SK-N-SH (cell line): ENCODE data around the gene DBH. TPM values are rescaled to one million over a fixed set of nuclear protein-coding genes. Genes with fewer than 3 reads are reported as not detected.

ENCODE experiments used
- CTCF ChIA-PET: fragments of 300-600, 350-600 bp; formaldehyde crosslinking; extraction: SDS; loops from one replicate; lab custom pipeline; 2021; lab: Yijun Ruan, JAX
- POLR2A ChIA-PET: fragments of 350-600 bp; sonication (Branson Sonifier 250); formaldehyde crosslinking; extraction: SDS; loops from one replicate; lab custom pipeline; 2020; ENCODE audit warnings: antibody characterized with exemption, inconsistent platforms; lab: Yijun Ruan, JAX
- DNase-seq: peaks from one replicate; pipeline ENCODE4 v3.0.0; 2012
- H2AFZ ChIP-seq: fragments of 200-600 bp; sonication (generic); 2 replicates; pipeline ENCODE4 v1.8.1; 2016; ENCODE audit warnings: antibody characterized with exemption, mild to moderate bottlenecking, low read depth
- H3F3A ChIP-seq: fragments of 200-600 bp; sonication (generic); replicated peaks from 2 replicates; pipeline ENCODE3; 2016; ENCODE audit warnings: antibody characterized with exemption, mild to moderate bottlenecking; ENCODE audit not compliant: insufficient read depth
- H3K27ac ChIP-seq, 2 experiments: fragments of 200-500 bp in 1 of 2; fragments of 200-600 bp in 1 of 2; sonication (Bioruptor generic) in 1 of 2; sonication (generic), shearing (Covaris generic) in 1 of 2; 2 replicates each; pipeline versions ENCODE4 v1.5.1 to v1.6.1; 2014 to 2016; ENCODE audit warnings: low read depth in 2 of 2, inconsistent platforms in 1 of 2, low read length in 1 of 2, mild to moderate bottlenecking in 1 of 2, mixed read lengths in 1 of 2
- H3K27me3 ChIP-seq: fragments of 200-600 bp; sonication (generic), shearing (Covaris generic); 2 replicates; pipeline ENCODE4 v1.6.1; 2016; ENCODE audit warnings: mixed run types; ENCODE audit not compliant: insufficient read depth
- H3K36me3 ChIP-seq, 2 experiments: fragments of 200-500 bp in 1 of 2; fragments of 200-600 bp in 1 of 2; sonication (Bioruptor generic) in 1 of 2; sonication (generic) in 1 of 2; replicated peaks in 1 of 2; 2 replicates each; pipeline versions ENCODE3 to v1.5.1; 2014 to 2016; ENCODE audit warnings: low read length in 1 of 2, mild to moderate bottlenecking in 1 of 2; ENCODE audit not compliant: insufficient read depth in 2 of 2, control insufficient read depth in 1 of 2
- H3K4me1 ChIP-seq, 2 experiments: fragments of 200-500 bp in 1 of 2; fragments of 200-600 bp in 1 of 2; sonication (Bioruptor generic) in 1 of 2; sonication (generic), shearing (Covaris generic) in 1 of 2; 2 replicates each; pipeline versions ENCODE4 v1.5.1 to v1.6.1; 2014 to 2016; ENCODE audit warnings: low read depth in 1 of 2, low read length in 1 of 2, mixed run types in 1 of 2; ENCODE audit not compliant: insufficient read depth in 2 of 2, control insufficient read depth in 1 of 2
- H3K4me2 ChIP-seq: fragments of 200-600 bp; sonication (generic), shearing (Covaris generic); 2 replicates; pipeline ENCODE4 v1.6.1; 2017; ENCODE audit warnings: mixed run types
- H3K4me3 ChIP-seq, 2 experiments: fragments of 200-500 bp in 1 of 2; fragments of 200-600 bp in 1 of 2; sonication (Bioruptor generic) in 1 of 2; sonication (generic), shearing (Covaris generic) in 1 of 2; 2 replicates each; pipeline versions ENCODE4 v1.5.1 to v1.8.1; 2014 to 2016; ENCODE audit warnings: low read depth in 2 of 2, inconsistent platforms in 1 of 2, low read length in 1 of 2, mild to moderate bottlenecking in 1 of 2, mixed read lengths in 1 of 2, moderate library complexity in 1 of 2
- H3K79me2 ChIP-seq: fragments of 200-600 bp; sonication (generic); 2 replicates; pipeline ENCODE4 v1.8.1; 2017; ENCODE audit warnings: mild to moderate bottlenecking; ENCODE audit not compliant: insufficient read depth
- H3K9ac ChIP-seq: fragments of 200-600 bp; sonication (generic); 2 replicates; pipeline ENCODE4 v1.6.1; 2017; ENCODE audit warnings: mixed run types
- H3K9me2 ChIP-seq: fragments of 200-600 bp; sonication (generic); 2 replicates; pipeline ENCODE4 v1.6.1; 2017; ENCODE audit warnings: mixed run types
- H3K9me3 ChIP-seq: fragments of 200-600 bp; sonication (generic); 2 replicates; pipeline ENCODE4 v1.6.1; 2017; ENCODE audit warnings: mixed run types, mild to moderate bottlenecking, moderate library complexity
- H4K20me1 ChIP-seq: fragments of 200-600 bp; sonication (generic); 2 replicates; pipeline ENCODE4 v1.6.1; 2017; ENCODE audit warnings: mild to moderate bottlenecking, mixed run types; ENCODE audit not compliant: insufficient read depth
- CHD2 ChIP-seq: fragments of 150-350 bp; IDR thresholded peaks from 2 replicates; pipeline ENCODE4 v1.6.1; 2018; ENCODE audit warnings: low read length; ENCODE audit not compliant: partially characterized antibody
- EP300 ChIP-seq, 2 experiments: IDR thresholded peaks; 2 replicates each; pipeline versions ENCODE4 v1.4.0 to v1.6.1; 2012; ENCODE audit warnings: borderline replicate concordance in 1 of 2, low read depth in 1 of 2, low read length in 1 of 2
- EZH2phosphoT487 ChIP-seq: fragments of 200-600 bp; sonication (generic); IDR thresholded peaks from 2 replicates; pipeline ENCODE4 v1.6.1; 2017; ENCODE audit warnings: low read depth, mixed run types, mild to moderate bottlenecking, antibody characterized with exemption, moderate library complexity, borderline replicate concordance
- GATA2 ChIP-seq: sonication (generic); formaldehyde crosslinking; IDR thresholded peaks from 2 replicates; pipeline ENCODE4 v1.5.0; 2020; ENCODE audit warnings: mild to moderate bottlenecking, missing genetic modification reagents
- JUND ChIP-seq: IDR thresholded peaks from 2 replicates; pipeline ENCODE4 v1.4.0; 2012
- MEF2A ChIP-seq: IDR thresholded peaks from 2 replicates; pipeline ENCODE4 v1.4.0; 2012; ENCODE audit warnings: low read depth, borderline replicate concordance
- NFIC ChIP-seq: IDR thresholded peaks from 2 replicates; pipeline ENCODE4 v1.4.0; 2012; ENCODE audit warnings: borderline replicate concordance
- RAD21 ChIP-seq: IDR thresholded peaks from 2 replicates; pipeline ENCODE4 v1.6.1; 2012; ENCODE audit warnings: mild to moderate bottlenecking, low read length
- RCOR1 ChIP-seq: fragments of 150-350 bp; IDR thresholded peaks from 2 replicates; pipeline ENCODE4 v1.6.1; 2017; ENCODE audit warnings: antibody characterized with exemption, low read length
- RFX5 ChIP-seq: IDR thresholded peaks from 2 replicates; pipeline ENCODE4 v1.6.1; 2012; ENCODE audit warnings: mild to moderate bottlenecking, improper control_type of control experiment, low read length
- SIN3A ChIP-seq: IDR thresholded peaks from 2 replicates; pipeline ENCODE4 v1.6.1; 2012; ENCODE audit warnings: low read depth, mild to moderate bottlenecking, low read length, moderate library complexity, borderline replicate concordance
- TAF1 ChIP-seq: IDR thresholded peaks from 2 replicates; pipeline ENCODE4 v1.6.1; 2012; ENCODE audit warnings: low read depth, mild to moderate bottlenecking, low read length, moderate library complexity, borderline replicate concordance
- TCF12 ChIP-seq: IDR thresholded peaks from 2 replicates; pipeline ENCODE4 v1.4.0; 2012
- YY1 ChIP-seq: IDR thresholded peaks from 2 replicates; pipeline ENCODE4 v1.4.0; 2012; ENCODE audit warnings: low read depth, mild to moderate bottlenecking
- whole genome bisulfite sequencing: methylation state at CpG from one replicate; pipeline ENCODE4 v1.1.6; 2017; ENCODE audit warnings: low lambda C conversion rate; 5-methylcytosine and 5-hydroxymethylcytosine counted together
- polyA plus RNA-seq, 3 experiments: library from polyadenylated mRNA; depleted of rRNA; stranded (reverse); fragments of >200 nt; gene quantifications; 2 replicates each; pipeline ENCODE4 v1.2.3, GENCODE V29; 2012
- TF ChIP-seq, protein P1 (sequence below): IDR thresholded peaks from 2 replicates; pipeline ENCODE4; 2012
- TF ChIP-seq, protein P2 (sequence below): IDR thresholded peaks from 2 replicates; pipeline ENCODE4 v1.4.0; 2012; ENCODE audit warnings: low read depth
- TF ChIP-seq, protein P3 (sequence below): IDR thresholded peaks from 2 replicates; pipeline ENCODE4 v1.4.0; 2012; ENCODE audit warnings: low read depth, borderline replicate concordance
- TF ChIP-seq, protein P4 (sequence below): IDR thresholded peaks from 2 replicates; pipeline ENCODE4 v1.4.0; 2012; ENCODE audit warnings: low read depth, borderline replicate concordance
- TF ChIP-seq, protein P5 (sequence below): fragments of 150-350 bp; IDR thresholded peaks from 2 replicates; pipeline ENCODE4 v1.6.1; 2016; ENCODE audit warnings: mild to moderate bottlenecking, low read depth, low read length

Gene DBH
- polyA plus RNA-seq, 1 of the 3 experiments (the other 2 are of a cell fraction): 0.92 TPM

DNA sequence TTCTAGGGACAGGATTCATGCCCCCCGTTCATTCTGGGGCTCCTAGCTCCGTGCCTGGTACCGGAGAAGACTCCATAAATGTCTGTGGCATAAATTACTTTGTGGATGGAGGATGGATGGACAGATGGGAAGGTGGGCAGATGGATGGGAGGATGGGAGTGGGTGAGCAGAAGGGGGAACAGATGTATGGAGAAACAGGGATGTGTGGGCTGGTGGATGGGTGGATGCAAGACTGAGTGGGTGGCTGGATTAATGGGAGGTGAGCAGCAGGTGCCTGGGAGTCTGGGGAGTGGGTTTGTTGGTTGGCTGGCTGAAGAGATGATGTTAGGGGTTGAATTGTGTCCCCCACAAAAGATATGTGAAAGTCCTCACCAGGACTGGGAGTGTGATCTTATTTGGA lies 58.5 kb downstream of the DBH start:
- Histone ChIP-seq H3K4me3 (no peak overlapping the region), H3K9me3 (no peaks in the 10 kb centered on the region), H3K36me3 (no peaks in the 10 kb centered on the region), H3F3A (peaks cover 6% of the 10 kb centered on the region), H3K27ac (no peak overlapping the region), H3K4me2 (no peak overlapping the region), H3K4me1 (peaks cover 0 to 17% of the 10 kb centered on the region in 2 experiments; a peak in 1 of 4 replicates), H3K9me2 (no peaks in the 10 kb centered on the region), H3K79me2 (no peaks in the 10 kb centered on the region), H2AFZ (no peak overlapping the region), H3K9ac (no peak overlapping the region), H4K20me1 (no peaks in the 10 kb centered on the region), H3K27me3 (no peaks in the 10 kb centered on the region)
- TF ChIP-seq EP300 (IDR thresholded peaks at IDR 0.05; ENCODE audit: borderline replicate concordance in 1 of 2, low read depth in 1 of 2, low read length in 1 of 2) (no peak), RFX5 (no peak), RAD21 (no peak), SIN3A (no peak), JUND (no peak), MEF2A (no peak), RCOR1 (no peak), TCF12 (no peak)
- TF ChIP-seq, protein P1, sequence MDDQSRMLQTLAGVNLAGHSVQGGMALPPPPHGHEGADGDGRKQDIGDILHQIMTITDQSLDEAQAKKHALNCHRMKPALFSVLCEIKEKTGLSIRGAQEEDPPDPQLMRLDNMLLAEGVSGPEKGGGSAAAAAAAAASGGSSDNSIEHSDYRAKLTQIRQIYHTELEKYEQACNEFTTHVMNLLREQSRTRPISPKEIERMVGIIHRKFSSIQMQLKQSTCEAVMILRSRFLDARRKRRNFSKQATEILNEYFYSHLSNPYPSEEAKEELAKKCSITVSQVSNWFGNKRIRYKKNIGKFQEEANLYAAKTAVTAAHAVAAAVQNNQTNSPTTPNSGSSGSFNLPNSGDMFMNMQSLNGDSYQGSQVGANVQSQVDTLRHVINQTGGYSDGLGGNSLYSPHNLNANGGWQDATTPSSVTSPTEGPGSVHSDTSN: no peak
- TF ChIP-seq, protein P2, sequence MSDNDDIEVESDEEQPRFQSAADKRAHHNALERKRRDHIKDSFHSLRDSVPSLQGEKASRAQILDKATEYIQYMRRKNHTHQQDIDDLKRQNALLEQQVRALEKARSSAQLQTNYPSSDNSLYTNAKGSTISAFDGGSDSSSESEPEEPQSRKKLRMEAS: no peak
- TF ChIP-seq, protein P3, sequence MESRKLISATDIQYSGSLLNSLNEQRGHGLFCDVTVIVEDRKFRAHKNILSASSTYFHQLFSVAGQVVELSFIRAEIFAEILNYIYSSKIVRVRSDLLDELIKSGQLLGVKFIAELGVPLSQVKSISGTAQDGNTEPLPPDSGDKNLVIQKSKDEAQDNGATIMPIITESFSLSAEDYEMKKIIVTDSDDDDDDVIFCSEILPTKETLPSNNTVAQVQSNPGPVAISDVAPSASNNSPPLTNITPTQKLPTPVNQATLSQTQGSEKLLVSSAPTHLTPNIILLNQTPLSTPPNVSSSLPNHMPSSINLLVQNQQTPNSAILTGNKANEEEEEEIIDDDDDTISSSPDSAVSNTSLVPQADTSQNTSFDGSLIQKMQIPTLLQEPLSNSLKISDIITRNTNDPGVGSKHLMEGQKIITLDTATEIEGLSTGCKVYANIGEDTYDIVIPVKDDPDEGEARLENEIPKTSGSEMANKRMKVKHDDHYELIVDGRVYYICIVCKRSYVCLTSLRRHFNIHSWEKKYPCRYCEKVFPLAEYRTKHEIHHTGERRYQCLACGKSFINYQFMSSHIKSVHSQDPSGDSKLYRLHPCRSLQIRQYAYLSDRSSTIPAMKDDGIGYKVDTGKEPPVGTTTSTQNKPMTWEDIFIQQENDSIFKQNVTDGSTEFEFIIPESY: no peak
- CTCF ChIA-PET: interaction anchor here (0.6 kb wide), 1 partner anchor 16 kb away, joined by 3 read pairs; no protein-coding TSS in a partner anchor
- POLR2A ChIA-PET: interaction anchor here (1.3 kb wide), 1 partner anchor 14 kb away, joined by 3 read pairs; no protein-coding TSS in a partner anchor
- 61% methylated on average over 3 of the region's 3 CpGs for WGBS
- DNase-seq: no peak

DNA sequence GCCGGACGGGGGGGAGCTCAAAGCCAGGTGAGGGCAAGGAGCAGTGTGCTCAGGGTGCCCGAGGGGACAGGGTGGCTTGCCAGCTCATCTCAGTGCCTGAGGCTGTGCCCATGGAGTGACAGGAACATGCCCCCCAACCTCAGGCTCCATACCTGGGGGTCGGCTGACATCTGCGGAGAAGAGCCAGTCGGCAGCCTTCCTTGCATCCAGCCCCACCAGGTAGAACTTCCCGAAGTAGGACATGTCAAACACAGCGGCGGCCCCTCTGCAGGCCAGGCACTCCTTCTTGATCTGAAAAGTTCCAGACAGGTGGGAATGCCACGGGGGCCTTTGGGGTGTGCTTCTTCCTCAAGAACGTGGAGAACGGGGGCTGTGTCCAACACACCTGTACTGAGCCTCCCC lies 59.9 kb downstream of the DBH start:
- TF ChIP-seq MEF2A (no peak), EZH2phosphoT487 (no peak), TAF1 (no peak), GATA2 (CRISPR knock-in tag) (no peak), SIN3A (no peak), RCOR1 (no peak), NFIC (no peak), EP300 (IDR thresholded peaks at IDR 0.05; ENCODE audit: borderline replicate concordance in 1 of 2, low read depth in 1 of 2, low read length in 1 of 2) (no peak), CHD2 (no peak), RFX5 (no peak), RAD21 (no peak), YY1 (no peak)
- TF ChIP-seq, protein P4, sequence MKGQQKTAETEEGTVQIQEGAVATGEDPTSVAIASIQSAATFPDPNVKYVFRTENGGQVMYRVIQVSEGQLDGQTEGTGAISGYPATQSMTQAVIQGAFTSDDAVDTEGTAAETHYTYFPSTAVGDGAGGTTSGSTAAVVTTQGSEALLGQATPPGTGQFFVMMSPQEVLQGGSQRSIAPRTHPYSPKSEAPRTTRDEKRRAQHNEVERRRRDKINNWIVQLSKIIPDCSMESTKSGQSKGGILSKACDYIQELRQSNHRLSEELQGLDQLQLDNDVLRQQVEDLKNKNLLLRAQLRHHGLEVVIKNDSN: no peak
- TF ChIP-seq, protein P3: no peak
- TF ChIP-seq, protein P5, sequence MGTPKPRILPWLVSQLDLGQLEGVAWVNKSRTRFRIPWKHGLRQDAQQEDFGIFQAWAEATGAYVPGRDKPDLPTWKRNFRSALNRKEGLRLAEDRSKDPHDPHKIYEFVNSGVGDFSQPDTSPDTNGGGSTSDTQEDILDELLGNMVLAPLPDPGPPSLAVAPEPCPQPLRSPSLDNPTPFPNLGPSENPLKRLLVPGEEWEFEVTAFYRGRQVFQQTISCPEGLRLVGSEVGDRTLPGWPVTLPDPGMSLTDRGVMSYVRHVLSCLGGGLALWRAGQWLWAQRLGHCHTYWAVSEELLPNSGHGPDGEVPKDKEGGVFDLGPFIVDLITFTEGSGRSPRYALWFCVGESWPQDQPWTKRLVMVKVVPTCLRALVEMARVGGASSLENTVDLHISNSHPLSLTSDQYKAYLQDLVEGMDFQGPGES: no peak
- TF ChIP-seq, protein P2: no peak
- CTCF ChIA-PET: interaction anchor here (0.8 to 1.2 kb wide), 3 partner anchors 47 to 299 kb away, joined by 3 read pairs; no protein-coding TSS in a partner anchor
- H3K36me3 ChIP-seq: no peaks in the 10 kb centered on the region

More for the DNA sequence above, 59.9 kb downstream of the DBH start:
- no peaks in the 10 kb centered on the region for H3K27me3 ChIP-seq
- H2AFZ ChIP-seq: no peak overlapping the region
- no peaks in the 10 kb centered on the region for H3K79me2 ChIP-seq
- H3K9me2 ChIP-seq: no peaks in the 10 kb centered on the region
- no peak overlapping the region for H3K4me3 ChIP-seq
- H4K20me1 ChIP-seq: no peaks in the 10 kb centered on the region
- no peaks in the 10 kb centered on the region for H3K9me3 ChIP-seq
- H3K4me1 ChIP-seq: peaks cover 0 to 9% of the 10 kb centered on the region in 2 experiments; a peak in 1 of 4 replicates
- peaks cover 6% of the 10 kb centered on the region for H3F3A ChIP-seq
- H3K27ac ChIP-seq: no peak overlapping the region
- DNase-seq: no peak
- no peak overlapping the region for H3K9ac ChIP-seq
- POLR2A ChIA-PET: no interaction called here
- H3K4me2 ChIP-seq: no peak overlapping the region
- WGBS: 57% methylated on average over 7 of the region's 12 CpGs
